Thoracic aorta (tissue), 2 donors: ENCODE data around the gene SDHAF1. TPM values are rescaled to one million over a fixed set of nuclear protein-coding genes. Genes with fewer than 3 reads are reported as not detected.
A peak's percentile ranks its signal among the peaks of the same experiment; 100 is the strongest.
"Not testable (repeated sequence)": the region's sequence is repeated elsewhere in the genome, so short reads cannot be mapped to it uniquely, and the experiment has no call there.

ENCODE experiments used
- ATAC-seq: fragments of 150-250 bp; one replicate; pipeline ENCODE4 v1.8.0; 2017; ENCODE audit warnings: low read depth; ENCODE audit not compliant: insufficient number of reproducible peaks, low FRiP score
- DNase-seq: peaks from one replicate; pipeline ENCODE4 v3.0.0-alpha.2; 2020; ENCODE audit warnings: low spot score
- H3K27ac ChIP-seq, 2 donors: fragments of 200-600 bp; sonication (generic); 1 replicate in 1 of 2; 2 replicates in 1 of 2; pipeline ENCODE4 v1.5.1; 2016; ENCODE audit warnings: mild to moderate bottlenecking in 2 of 2, moderate library complexity in 2 of 2
- H3K27me3 ChIP-seq: fragments of 200-600 bp; sonication (generic); replicated peaks from 2 replicates; pipeline ENCODE4 v1.6.0; 2016; ENCODE audit warnings: mild to moderate bottlenecking; ENCODE audit not compliant: insufficient read depth
- H3K36me3 ChIP-seq: fragments of 200-600 bp; sonication (generic); one replicate; pipeline ENCODE4 v1.5.1; 2016
- H3K4me1 ChIP-seq, 2 donors: fragments of 200-600 bp; sonication (generic); 1 replicate in 1 of 2; 2 replicates in 1 of 2; pipeline versions ENCODE4 v1.5.1 to v1.6.0; 2016; ENCODE audit warnings: low read depth in 2 of 2, mild to moderate bottlenecking in 1 of 2; ENCODE audit not compliant: control insufficient read depth in 1 of 2
- H3K4me3 ChIP-seq: fragments of 200-600 bp; sonication (generic); 2 replicates; pipeline ENCODE4 v1.5.1; 2016; ENCODE audit warnings: mild to moderate bottlenecking
- H3K9me3 ChIP-seq: fragments of 200-600 bp; sonication (generic); 2 replicates; pipeline ENCODE4 v1.5.1; 2016
- CTCF ChIP-seq: fragments of 200-600 bp; sonication (generic); IDR thresholded peaks from one replicate; pipeline ENCODE4 v1.5.1; 2019; ENCODE audit warnings: antibody characterized with exemption
- total RNA-seq, 2 donors: library from RNA; depleted of rRNA; stranded (reverse); fragments of >200 nt; gene quantifications; one replicate each; pipeline versions ENCODE4 v1.1.0 to v1.2.3, GENCODE V29; 2016

SDHAF1 gene
- total RNA-seq, result 10 to 100 TPM; 43.0 to 70.5 TPM

- ATAC-seq (peak; percentile 90), DNase-seq (peak; percentile 87)
- peaks cover 5% of the 10 kb centered on the region for H3K36me3 ChIP-seq
- peak within 1 kb of the TSS; percentile 63 to 70 for H3K27ac ChIP-seq
- H3K9me3 ChIP-seq, result no peaks in the 10 kb centered on the region
- H3K27me3 ChIP-seq, result no peaks in the 10 kb centered on the region
- TF ChIP-seq CTCF, result no peak
- peak within 1 kb of the TSS; percentile 89 for H3K4me3 ChIP-seq
- peaks cover 12 to 33% of the 10 kb centered on the region in 2 donors for H3K4me1 ChIP-seq
Measured at GRCh38 chr19:35995048-35995993, at the start of gene SDHAF1. Gene SDHAF1, plus strand, starts transcription at chr19:35995188. Its CDS starts 87 bp downstream, at chr19:35995275.

- Histone ChIP-seq H3K36me3 (no peaks in the 10 kb centered on the region), H3K4me1 (no peaks in the 10 kb centered on the region), H3K27me3 (no peaks in the 10 kb centered on the region), H3K27ac (no peak overlapping the region), H3K9me3 (no peaks in the 10 kb centered on the region), H3K4me3 (no peak overlapping the region)
- TF ChIP-seq CTCF, result no peak
- ATAC-seq (no peak), DNase-seq (no peak)
Measured at GRCh38 chr19:35946203-35946602, 48.8 kb upstream of the SDHAF1 start.

GRCh38 chr19:35949131-35949530 is 45.9 kb upstream of the SDHAF1 start:
- DNase-seq, result no peak
- Histone ChIP-seq H3K4me3 (no peak overlapping the region), H3K27ac (no peak overlapping the region), H3K27me3 (no peaks in the 10 kb centered on the region), H3K9me3 (no peaks in the 10 kb centered on the region), H3K4me1 (no peaks in the 10 kb centered on the region), H3K36me3 (no peaks in the 10 kb centered on the region)
- no peak for TF ChIP-seq CTCF
- ATAC-seq, result no peak

- no peak for TF ChIP-seq CTCF
- Histone ChIP-seq H3K27me3 (no peaks in the 10 kb centered on the region), H3K36me3 (no peaks in the 10 kb centered on the region), H3K27ac (no peak overlapping the region), H3K4me3 (no peak overlapping the region), H3K4me1 (peaks cover 0 to 14% of the 10 kb centered on the region in 2 donors), H3K9me3 (no peaks in the 10 kb centered on the region)
- no peak for DNase-seq
- ATAC-seq, result no peak
Measured at GRCh38 chr19:35955881-35956634, 38.9 kb upstream of the SDHAF1 start.

- not testable (repeated sequence) for ATAC-seq, H3K36me3 ChIP-seq, H3K27me3 ChIP-seq
Measured at GRCh38 chr19:35957411-35957810, 37.6 kb upstream of the SDHAF1 start.

More at GRCh38 chr19:35957411-35957810, 37.6 kb upstream of the SDHAF1 start:
- H3K27ac ChIP-seq, DNase-seq, H3K9me3 ChIP-seq, H3K4me3 ChIP-seq: not testable (repeated sequence)
- peaks cover 0 to 14% of the 10 kb centered on the region in 2 donors for H3K4me1 ChIP-seq
